ENCODE measurements around the gene IRAK3.
"Not testable (repeated sequence)": the region's sequence is repeated elsewhere in the genome, so short reads cannot be mapped to it uniquely, and the experiment has no call there.

Gene IRAK3

DNA sequence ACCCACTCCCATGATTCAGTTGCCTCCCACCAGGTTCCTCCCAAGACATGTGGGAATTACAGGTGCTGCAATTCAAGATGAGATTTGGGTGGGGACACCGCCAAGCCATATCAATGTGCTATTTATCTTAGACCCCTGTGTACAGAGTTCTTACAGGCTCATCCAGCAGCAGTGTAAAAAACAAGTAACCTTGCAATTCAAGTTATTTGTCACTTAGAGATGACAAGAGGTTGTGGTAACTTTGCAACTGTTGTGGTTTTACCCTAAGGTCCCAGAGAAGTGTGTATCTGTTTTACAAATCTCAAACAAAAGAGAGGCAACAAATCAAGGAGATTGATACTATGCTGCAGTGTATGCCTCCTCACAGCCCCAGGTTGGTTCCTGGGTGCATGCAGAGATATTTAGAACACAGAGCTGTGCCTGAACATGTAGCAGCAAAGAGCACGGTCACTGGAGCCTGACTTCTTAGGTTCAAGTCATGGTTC, 101.7 kb downstream of the IRAK3 start:
- no peaks in the 10 kb centered on the region for H3K36me3 Mint-ChIP-seq
- H3K27ac Mint-ChIP-seq, result peak overlapping the region; percentile 87
- H3K4me3 Mint-ChIP-seq, result no peak overlapping the region
- H3K27me3 Mint-ChIP-seq, result no peaks in the 10 kb centered on the region
- no peaks in the 10 kb centered on the region for H3K9me3 Mint-ChIP-seq
- peaks cover 74% of the 10 kb centered on the region for H3K4me1 Mint-ChIP-seq

DNA sequence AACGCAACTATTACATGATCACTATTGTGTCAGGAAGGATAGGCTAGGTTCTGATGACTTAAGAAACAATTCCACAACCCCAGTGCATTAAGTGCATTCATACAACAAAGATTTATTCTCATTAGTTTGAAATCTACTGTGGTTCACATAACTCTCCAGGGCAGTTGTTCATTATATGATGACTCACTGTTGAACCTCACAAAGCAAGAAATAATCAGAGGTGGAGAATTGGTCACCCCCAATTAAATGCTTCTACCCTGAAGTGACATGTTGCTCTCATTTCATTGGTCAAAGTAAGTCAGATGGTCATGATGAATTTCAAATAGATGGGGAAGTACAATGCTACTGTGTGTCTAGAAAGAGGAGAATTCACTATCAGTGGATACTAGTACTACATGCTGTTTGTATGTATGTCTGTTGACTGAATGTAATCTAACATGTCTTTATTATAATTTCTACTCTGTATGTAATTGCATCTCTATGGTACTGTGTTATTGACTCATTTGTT, 107.2 kb downstream of the IRAK3 start:
- H3K4me3 Mint-ChIP-seq, result no peak overlapping the region
- no peaks in the 10 kb centered on the region for H3K36me3 Mint-ChIP-seq
- H3K9me3 Mint-ChIP-seq, result no peaks in the 10 kb centered on the region
- H3K4me1 Mint-ChIP-seq, result peaks cover 55% of the 10 kb centered on the region
- H3K27ac Mint-ChIP-seq, result no peak overlapping the region
- H3K27me3 Mint-ChIP-seq, result no peaks in the 10 kb centered on the region

DNA sequence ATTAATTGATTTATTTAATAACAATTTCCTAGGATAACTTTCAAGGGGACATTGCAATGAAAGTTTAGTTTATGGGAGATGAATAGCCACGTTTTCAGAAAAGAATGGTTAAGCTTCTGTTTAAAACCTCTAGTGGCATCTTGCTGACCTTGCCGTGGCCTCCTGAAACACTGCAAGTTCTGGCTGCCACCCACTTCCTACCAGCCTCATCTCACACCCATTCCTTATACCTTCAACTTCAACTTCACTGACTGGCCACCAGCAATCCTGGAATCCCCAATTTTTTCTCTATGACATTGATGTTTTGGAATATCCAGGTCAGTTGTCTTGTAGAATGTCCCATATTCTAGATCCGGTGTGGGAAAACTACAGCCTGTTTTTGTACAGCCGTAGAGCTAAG, 108.1 kb downstream of the IRAK3 start:
- Mint-ChIP-seq H3K36me3 (no peaks in the 10 kb centered on the region), H3K4me1 (peaks cover 53% of the 10 kb centered on the region), H3K4me3 (no peak overlapping the region), H3K27ac (no peak overlapping the region), H3K9me3 (no peaks in the 10 kb centered on the region), H3K27me3 (no peaks in the 10 kb centered on the region)

DNA sequence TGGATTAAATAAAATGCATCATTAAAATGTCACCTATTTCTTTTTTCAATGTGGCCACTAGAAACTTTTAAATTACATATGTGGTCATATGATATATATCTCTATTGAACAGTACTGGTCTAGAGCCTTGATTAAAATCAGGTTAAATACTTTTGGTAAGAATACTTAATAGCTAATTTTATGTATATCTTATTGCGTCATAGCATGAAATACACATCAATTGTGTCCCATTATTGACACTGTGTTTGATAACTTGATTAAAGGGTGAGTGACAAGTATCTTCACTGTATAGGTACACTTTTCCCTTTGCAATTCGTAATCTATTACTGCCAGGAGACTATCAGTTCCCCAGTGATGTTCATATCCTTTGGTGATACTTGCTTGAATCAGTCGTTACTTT, 108.9 kb downstream of the IRAK3 start:
- no peaks in the 10 kb centered on the region for H3K27me3 Mint-ChIP-seq
- no peaks in the 10 kb centered on the region for H3K36me3 Mint-ChIP-seq
- H3K4me3 Mint-ChIP-seq, result no peak overlapping the region
- H3K27ac Mint-ChIP-seq, result no peak overlapping the region
- no peaks in the 10 kb centered on the region for H3K9me3 Mint-ChIP-seq
- H3K4me1 Mint-ChIP-seq, result peaks cover 47% of the 10 kb centered on the region

DNA sequence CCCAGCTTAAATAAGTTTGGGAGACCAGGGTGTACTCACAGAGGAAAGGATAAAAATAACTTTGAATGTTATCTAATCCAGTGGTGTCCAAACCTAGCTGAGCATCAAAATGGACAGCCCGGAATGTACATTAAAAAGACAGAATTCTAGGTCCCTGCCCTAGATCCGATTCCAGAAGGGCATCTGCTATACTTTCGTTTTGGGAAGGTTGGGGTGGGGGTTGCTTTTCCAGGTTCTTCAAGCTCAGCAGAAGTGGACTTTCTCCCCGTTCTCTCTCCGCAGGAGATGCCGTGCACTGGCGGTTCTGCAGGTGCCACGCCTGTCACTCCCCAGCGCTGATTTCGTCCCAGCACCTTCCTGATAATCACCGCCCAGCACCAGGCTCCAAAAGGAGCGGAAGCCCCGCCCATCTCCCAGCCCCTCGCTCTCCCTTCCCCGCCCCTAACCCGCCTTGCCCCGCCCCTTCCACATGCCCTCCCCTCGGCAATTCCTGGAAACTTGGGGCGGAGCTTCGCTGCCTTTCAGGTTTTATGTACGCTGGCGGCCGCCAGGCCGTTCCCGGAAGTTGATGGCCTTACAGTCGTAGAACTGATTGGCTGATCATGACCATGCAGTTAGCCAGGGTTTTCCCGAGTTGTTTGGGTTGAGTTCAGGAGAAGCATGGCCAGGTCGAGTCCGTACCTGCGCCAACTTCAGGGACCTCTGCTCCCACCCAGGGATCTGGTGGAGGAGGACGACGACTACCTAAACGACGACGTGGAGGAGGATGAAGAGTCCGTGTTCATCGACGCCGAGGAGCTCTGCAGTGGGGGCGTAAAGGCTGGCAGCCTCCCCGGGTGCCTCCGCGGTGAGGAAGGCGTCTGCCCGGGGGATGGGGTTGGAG, 113.2 kb downstream of the IRAK3 start, which contains the start of gene HELB:
HELB (plus strand) TSS at position 550 of the 883 bp plus-strand sequence; CDS start at position 661, 111 bp downstream.
- H3K4me3 Mint-ChIP-seq, result peak within 1 kb of the TSS; percentile 99
- H3K9me3 Mint-ChIP-seq, result no peaks in the 10 kb centered on the region
- peaks cover 60% of the 10 kb centered on the region for H3K4me1 Mint-ChIP-seq

DNA sequence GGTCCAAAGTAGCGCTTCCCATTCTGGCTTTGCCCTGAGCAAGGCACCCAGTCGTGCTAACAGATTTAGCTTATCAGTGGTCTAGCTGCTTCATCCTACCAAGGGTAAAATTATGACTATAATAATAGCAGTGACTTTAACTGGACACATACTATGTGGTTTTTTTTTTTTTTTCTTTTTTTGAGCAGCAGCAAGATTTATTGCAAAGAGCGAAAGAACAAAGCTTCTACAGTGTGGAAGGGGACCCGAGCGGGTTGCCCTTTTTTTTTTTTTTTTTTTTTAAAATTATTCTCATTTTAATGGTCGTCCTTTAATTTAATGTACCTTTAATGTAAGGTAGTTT, 113.8 kb downstream of the IRAK3 start:
- Mint-ChIP-seq H3K27me3 (no peaks in the 10 kb centered on the region), H3K36me3 (peaks cover 15% of the 10 kb centered on the region), H3K4me1 (peaks cover 61% of the 10 kb centered on the region), H3K4me3 (peak overlapping the region; percentile 99), H3K9me3 (no peaks in the 10 kb centered on the region), H3K27ac (peak overlapping the region; percentile 99)

More for the DNA sequence above, 113.2 kb downstream of the IRAK3 start, which contains the start of gene HELB:
- peak within 1 kb of the TSS; percentile 99 for H3K27ac Mint-ChIP-seq
- H3K27me3 Mint-ChIP-seq, result no peaks in the 10 kb centered on the region
- peaks cover 14% of the 10 kb centered on the region for H3K36me3 Mint-ChIP-seq

DNA sequence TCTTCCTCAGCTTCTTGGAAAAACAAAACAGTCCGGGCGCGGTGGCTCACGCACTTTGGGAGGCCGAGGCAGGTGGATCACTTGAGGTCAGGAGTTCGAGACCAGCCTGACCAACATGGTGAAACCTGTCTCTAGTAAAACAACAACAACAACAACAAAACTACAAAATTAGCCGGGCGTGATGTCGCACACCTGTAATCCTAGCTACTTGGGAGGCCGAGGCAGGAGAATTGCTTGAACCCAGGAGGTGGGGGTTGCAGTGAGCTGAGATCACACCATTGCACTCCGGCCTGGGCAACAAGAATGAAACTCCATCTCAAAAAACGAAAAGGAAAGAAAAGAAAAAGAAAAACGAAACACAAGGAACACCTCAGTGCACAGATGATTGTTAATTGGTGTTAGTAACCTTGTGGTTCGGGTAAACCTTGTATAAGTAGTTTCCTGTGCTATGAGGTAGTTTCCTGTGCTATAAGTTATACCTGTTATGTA, 114.3 kb downstream of the IRAK3 start:
- H3K27me3 Mint-ChIP-seq, H3K9me3 Mint-ChIP-seq: not testable (repeated sequence)
- Mint-ChIP-seq H3K36me3 (peaks cover 18% of the 10 kb centered on the region), H3K4me1 (peaks cover 67% of the 10 kb centered on the region), H3K27ac (peak overlapping the region; percentile 93), H3K4me3 (peak overlapping the region; percentile 99)

All from activated naive CD4-positive, alpha-beta T cell treated with anti-CD3 and anti-CD28 coated beads, Interleukin-2, amount 50 U/mL, for 24 hours (primary cell).